ENCODE measurements around the gene FAM168A. TPM values are rescaled to one million over a fixed set of nuclear protein-coding genes. Genes with fewer than 3 reads are reported as not detected.

The FAM168A gene
- total and polyA plus RNA-seq, 9 of the 15 experiments (the other 6 are each of a cell fraction or from before 2014, with no cell fraction given): 0.44 to 7.2 (median 2.9) TPM

DNA sequence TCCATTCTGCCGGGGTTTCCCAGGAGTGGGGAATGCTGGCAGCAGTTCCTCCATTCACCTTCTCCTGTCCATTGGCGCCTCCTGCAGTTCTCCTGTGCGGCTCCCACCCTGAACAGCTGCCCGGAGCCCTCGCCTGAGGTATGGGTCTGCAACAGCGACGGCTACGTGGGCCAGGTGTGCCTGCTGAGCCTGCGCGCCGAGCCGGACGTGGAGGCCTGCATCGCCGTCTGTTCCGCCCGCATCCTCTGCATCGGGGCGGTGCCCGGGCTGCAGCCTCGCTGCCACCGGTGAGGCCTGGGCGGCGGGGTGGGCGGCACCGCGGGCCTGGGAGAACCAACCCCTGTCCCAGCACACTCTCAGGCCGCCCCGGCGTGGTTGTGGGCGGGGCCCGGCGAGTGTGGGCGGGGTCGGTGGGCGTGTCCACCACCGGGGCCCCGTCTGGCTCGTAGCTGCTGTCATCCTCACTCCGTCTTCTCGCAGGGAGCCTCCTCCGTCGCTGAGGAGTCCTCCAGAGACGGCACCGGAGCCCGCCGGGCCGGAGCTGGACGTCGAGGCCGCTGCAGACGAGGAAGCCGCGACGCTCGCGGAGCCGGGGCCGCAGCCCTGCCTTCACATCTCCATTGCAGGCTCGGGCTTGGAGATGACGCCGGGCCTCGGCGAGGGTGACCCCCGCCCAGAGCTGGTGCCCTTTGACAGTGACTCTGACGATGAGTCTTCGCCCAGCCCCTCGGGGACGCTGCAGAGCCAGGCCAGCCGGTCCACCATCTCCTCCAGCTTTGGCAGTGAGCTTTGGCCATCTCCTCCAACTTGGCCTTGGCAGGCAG lies 235.7 kb downstream of the FAM168A start (continued):
- TF ChIP-seq ZNF3 (CRISPR knock-in tag; IDR thresholded peaks at IDR 0.05) (no peak), ZBTB1 (CRISPR knock-in tag; IDR thresholded peaks at IDR 0.05; ENCODE audit: borderline replicate concordance, low read depth) (no peak), BDP1 (IDR thresholded peaks at IDR 0.05; ENCODE audit: insufficient read depth, insufficient read length) (no peak), SMARCB1 (IDR thresholded peaks at IDR 0.05; ENCODE audit: insufficient read length, low read depth) (no peak), NR2C1 (IDR thresholded peaks at IDR 0.05) (no peak), NR2C1 (tag; IDR thresholded peaks at IDR 0.05) (no peak), TEAD2 (tag; IDR thresholded peaks at IDR 0.05) (no peak), ARID3B (CRISPR knock-in tag; IDR thresholded peaks at IDR 0.05; ENCODE audit: borderline replicate concordance) (no peak), NONO (IDR thresholded peaks at IDR 0.05; ENCODE audit: low read depth in 2 of 2, low read length in 1 of 2) (no peak), BRF1 (IDR thresholded peaks at IDR 0.05; ENCODE audit: borderline replicate concordance, extremely low read depth, insufficient read length) (no peak), ZKSCAN8 (CRISPR knock-in tag; IDR thresholded peaks at IDR 0.05) (no peak), DACH1 (IDR thresholded peaks at IDR 0.05; ENCODE audit: partially characterized antibody) (no peak), ZNF695 (CRISPR knock-in tag; IDR thresholded peaks at IDR 0.05) (no peak), ZNF239 (CRISPR knock-in tag; IDR thresholded peaks at IDR 0.05) (no peak), BMI1 (IDR thresholded peaks at IDR 0.05; ENCODE audit: low read length) (no peak), SNRNP70 (optimal IDR thresholded peaks at IDR 0.05; ENCODE audit: low read depth, low read length) (no peak), THAP7 (CRISPR knock-in tag; IDR thresholded peaks at IDR 0.05) (no peak), POLR2B (IDR thresholded peaks at IDR 0.05; ENCODE audit: low read depth, partially characterized antibody) (no peak), RBM15 (IDR thresholded peaks at IDR 0.05; ENCODE audit: insufficient read depth, low read length) (no peak), MAZ (CRISPR knock-in tag; conservative IDR thresholded peaks at IDR 0.05 in 1 of 2, IDR thresholded peaks at IDR 0.05 in 1 of 2) (no peak), RAD21 (CRISPR knock-in tag; conservative IDR thresholded peaks at IDR 0.05 in 1 of 2, IDR thresholded peaks at IDR 0.05 in 1 of 2) (no peak), NCOA6 (IDR thresholded peaks at IDR 0.05) (peak; percentile 12; the same call in 1 of the 2 replicates), NFE2L1 (tag; IDR thresholded peaks at IDR 0.05; ENCODE audit: borderline replicate concordance, low read depth) (no peak), RFX5 (IDR thresholded peaks at IDR 0.05; ENCODE audit: low read depth, low read length) (no peak), XRCC5 (IDR thresholded peaks at IDR 0.05; ENCODE audit: low read depth, low read length) (no peak), ATF7 (IDR thresholded peaks at IDR 0.05) (peak; percentile 22; the same call in 1 of the 2 replicates), E2F3 (CRISPR knock-in tag; IDR thresholded peaks at IDR 0.05) (no peak), PYGO2 (tag; IDR thresholded peaks at IDR 0.05) (no peak), POU5F1 (IDR thresholded peaks at IDR 0.05; ENCODE audit: borderline replicate concordance, low read depth, low read length, partially characterized antibody) (no peak)
